GM23338 (cell line): ENCODE data around the gene IFIT1B.

ENCODE experiments used
- CREB1 ChIP-seq: fragments of 250-450 bp; sonication (Bioruptor Pico); IDR thresholded peaks from 2 replicates; pipeline ENCODE4 v1.5.0; 2020; ENCODE audit warnings: low read depth, mild to moderate bottlenecking, moderate library complexity
- CTCF ChIP-seq, 2 experiments: fragments of 200-600 bp in 1 of 2; sonication (generic) in 1 of 2; conservative IDR thresholded peaks; 2 replicates each; pipeline versions ENCODE4 v1.5.1 to v1.6.1; 2016 to 2017; ENCODE audit warnings: antibody characterized with exemption in 2 of 2, low read depth in 2 of 2, mild to moderate bottlenecking in 2 of 2, moderate library complexity in 1 of 2
- ETS1 ChIP-seq: IDR thresholded peaks from 2 replicates; pipeline ENCODE4 v1.6.1; 2016; ENCODE audit warnings: antibody characterized with exemption
- EZH2 ChIP-seq: fragments of 200-600 bp; sonication (generic); IDR thresholded peaks from one replicate; pipeline ENCODE4 v1.8.0; 2017; ENCODE audit warnings: antibody characterized with exemption, mild to moderate bottlenecking, low read depth; ENCODE audit not compliant: unreplicated experiment
- EZH2phosphoT487 ChIP-seq: fragments of 200-600 bp; sonication (generic); IDR thresholded peaks from one replicate; pipeline ENCODE4 v1.8.1; 2018; ENCODE audit warnings: antibody characterized with exemption; ENCODE audit not compliant: unreplicated experiment
- JUNB ChIP-seq: IDR thresholded peaks from one replicate; pipeline ENCODE4 v1.6.1; 2016; ENCODE audit warnings: antibody characterized with exemption; ENCODE audit not compliant: unreplicated experiment
- NANOG ChIP-seq: IDR thresholded peaks from 2 replicates; pipeline ENCODE4 v1.6.1; 2016; ENCODE audit warnings: antibody characterized with exemption, borderline replicate concordance
- POLR2AphosphoS5 ChIP-seq: IDR thresholded peaks from 2 replicates; pipeline ENCODE4 v1.6.1; 2016; ENCODE audit warnings: antibody characterized with exemption, low read depth
- REST ChIP-seq: IDR thresholded peaks from one replicate; pipeline ENCODE4 v1.6.1; 2018; ENCODE audit warnings: antibody characterized with exemption; ENCODE audit not compliant: unreplicated experiment
- STAT1 ChIP-seq: IDR thresholded peaks from one replicate; pipeline ENCODE4 v1.6.1; 2016; ENCODE audit warnings: antibody characterized with exemption; ENCODE audit not compliant: unreplicated experiment
- ZNF114 ChIP-seq: fragments of 250-450 bp; sonication (Bioruptor Pico); IDR thresholded peaks from 2 replicates; pipeline ENCODE4 v1.5.0; 2020; ENCODE audit warnings: mild to moderate bottlenecking, moderate library complexity
- ZNF331 ChIP-seq: fragments of 250-450 bp; sonication (Bioruptor Pico); IDR thresholded peaks from 2 replicates; pipeline ENCODE4 v1.5.0; 2020; ENCODE audit warnings: low read depth, mild to moderate bottlenecking, moderate library complexity

- no peak for TF ChIP-seq POLR2AphosphoS5
- TF ChIP-seq CTCF (conservative IDR thresholded peaks at IDR 0.05; ENCODE audit: low read depth in 2 of 2) = no peak
- no peak for TF ChIP-seq EZH2phosphoT487
- TF ChIP-seq EZH2 = no peak
- no peak for TF ChIP-seq ZNF114 (CRISPR knock-in tag)
- no peak for TF ChIP-seq CREB1 (CRISPR knock-in tag)
- TF ChIP-seq JUNB = no peak
- no peak for TF ChIP-seq REST
- no peak for TF ChIP-seq ETS1
- TF ChIP-seq ZNF331 = no peak
- TF ChIP-seq STAT1 = no peak
- TF ChIP-seq NANOG = no peak
These were observed 3.7 kb upstream of the IFIT1B start for GRCh38 chr10:89373916-89374711.
